Measurements from ENCODE around the gene GOLM1.

DNA sequence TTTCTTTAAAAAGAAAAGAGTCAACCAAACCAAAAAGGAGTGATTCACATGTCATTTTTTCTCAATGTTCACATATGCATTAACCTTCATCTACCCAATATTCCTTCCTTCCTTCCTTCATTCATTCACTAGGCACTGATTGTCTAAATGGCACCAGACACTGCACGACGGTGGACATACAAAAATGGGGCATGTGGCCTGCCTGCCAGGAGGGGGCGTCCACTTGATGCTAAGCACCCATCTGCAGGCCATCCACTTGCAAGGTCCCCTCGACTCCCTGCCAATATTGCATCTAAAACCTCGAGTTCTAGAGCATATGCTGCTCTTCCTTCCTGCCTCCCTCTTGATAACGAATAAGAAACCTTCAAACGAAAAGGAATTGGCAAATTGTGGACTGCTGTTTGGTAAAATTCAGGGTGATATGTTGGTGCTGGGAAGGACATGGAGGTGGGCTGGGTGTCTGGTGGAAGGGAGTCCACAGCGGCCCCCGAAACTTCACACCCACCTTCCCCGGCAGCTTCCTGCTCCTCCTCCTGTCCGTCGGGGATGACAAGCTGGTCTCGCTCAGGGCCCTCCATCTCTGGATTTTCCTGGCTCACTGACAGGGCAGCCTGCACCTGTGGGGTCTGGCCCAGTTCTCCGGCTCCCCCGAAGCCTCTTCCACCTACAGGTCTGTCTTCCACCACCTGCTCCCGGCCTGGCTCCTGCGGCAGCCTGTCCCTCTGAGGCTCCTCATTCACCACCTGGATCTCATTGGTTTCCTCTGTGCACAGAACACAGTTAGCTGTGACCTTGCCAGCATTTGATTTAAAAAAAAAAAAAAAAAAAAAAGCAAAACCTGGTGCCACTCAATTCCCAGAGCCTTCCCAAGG is 64.3 kb downstream of the GOLM1 start:
- TF ChIP-seq, protein P1, sequence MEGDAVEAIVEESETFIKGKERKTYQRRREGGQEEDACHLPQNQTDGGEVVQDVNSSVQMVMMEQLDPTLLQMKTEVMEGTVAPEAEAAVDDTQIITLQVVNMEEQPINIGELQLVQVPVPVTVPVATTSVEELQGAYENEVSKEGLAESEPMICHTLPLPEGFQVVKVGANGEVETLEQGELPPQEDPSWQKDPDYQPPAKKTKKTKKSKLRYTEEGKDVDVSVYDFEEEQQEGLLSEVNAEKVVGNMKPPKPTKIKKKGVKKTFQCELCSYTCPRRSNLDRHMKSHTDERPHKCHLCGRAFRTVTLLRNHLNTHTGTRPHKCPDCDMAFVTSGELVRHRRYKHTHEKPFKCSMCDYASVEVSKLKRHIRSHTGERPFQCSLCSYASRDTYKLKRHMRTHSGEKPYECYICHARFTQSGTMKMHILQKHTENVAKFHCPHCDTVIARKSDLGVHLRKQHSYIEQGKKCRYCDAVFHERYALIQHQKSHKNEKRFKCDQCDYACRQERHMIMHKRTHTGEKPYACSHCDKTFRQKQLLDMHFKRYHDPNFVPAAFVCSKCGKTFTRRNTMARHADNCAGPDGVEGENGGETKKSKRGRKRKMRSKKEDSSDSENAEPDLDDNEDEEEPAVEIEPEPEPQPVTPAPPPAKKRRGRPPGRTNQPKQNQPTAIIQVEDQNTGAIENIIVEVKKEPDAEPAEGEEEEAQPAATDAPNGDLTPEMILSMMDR (IDR thresholded peaks at IDR 0.05; ENCODE audit: low read depth, low read length): peak; percentile 72
- no peak for TF ChIP-seq EZH2phosphoT487 (IDR thresholded peaks at IDR 0.05; ENCODE audit: low read depth)
